GM20000 (cell line): ENCODE measurements around the gene ABHD10.

ENCODE experiments used
- DNase-seq: peaks from one replicate; pipeline ENCODE4 v3.0.0; 2012; ENCODE audit warnings: low spot score
- TF ChIP-seq, protein P1 (sequence below): IDR thresholded peaks from 2 replicates; pipeline ENCODE4 v1.5.1; 2012; ENCODE audit warnings: mild to moderate bottlenecking, control low read depth; ENCODE audit errors: extremely low read depth, missing control alignments

The ABHD10 gene

GRCh38 chr3:111978583-111979433 lies at the start of gene ABHD10:
ABHD10 (plus strand) TSS chr3:111979026; CDS start chr3:111979062, 36 bp downstream.
- TF ChIP-seq, protein P1, sequence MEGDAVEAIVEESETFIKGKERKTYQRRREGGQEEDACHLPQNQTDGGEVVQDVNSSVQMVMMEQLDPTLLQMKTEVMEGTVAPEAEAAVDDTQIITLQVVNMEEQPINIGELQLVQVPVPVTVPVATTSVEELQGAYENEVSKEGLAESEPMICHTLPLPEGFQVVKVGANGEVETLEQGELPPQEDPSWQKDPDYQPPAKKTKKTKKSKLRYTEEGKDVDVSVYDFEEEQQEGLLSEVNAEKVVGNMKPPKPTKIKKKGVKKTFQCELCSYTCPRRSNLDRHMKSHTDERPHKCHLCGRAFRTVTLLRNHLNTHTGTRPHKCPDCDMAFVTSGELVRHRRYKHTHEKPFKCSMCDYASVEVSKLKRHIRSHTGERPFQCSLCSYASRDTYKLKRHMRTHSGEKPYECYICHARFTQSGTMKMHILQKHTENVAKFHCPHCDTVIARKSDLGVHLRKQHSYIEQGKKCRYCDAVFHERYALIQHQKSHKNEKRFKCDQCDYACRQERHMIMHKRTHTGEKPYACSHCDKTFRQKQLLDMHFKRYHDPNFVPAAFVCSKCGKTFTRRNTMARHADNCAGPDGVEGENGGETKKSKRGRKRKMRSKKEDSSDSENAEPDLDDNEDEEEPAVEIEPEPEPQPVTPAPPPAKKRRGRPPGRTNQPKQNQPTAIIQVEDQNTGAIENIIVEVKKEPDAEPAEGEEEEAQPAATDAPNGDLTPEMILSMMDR = no peak

GRCh38 chr3:111929484-111929883 lies 49.3 kb upstream of the ABHD10 start:
- TF ChIP-seq, protein P1 = no peak
- no peak for DNase-seq

More at GRCh38 chr3:111978583-111979433, at the start of gene ABHD10:
- DNase-seq = peak; percentile 89

DNA sequence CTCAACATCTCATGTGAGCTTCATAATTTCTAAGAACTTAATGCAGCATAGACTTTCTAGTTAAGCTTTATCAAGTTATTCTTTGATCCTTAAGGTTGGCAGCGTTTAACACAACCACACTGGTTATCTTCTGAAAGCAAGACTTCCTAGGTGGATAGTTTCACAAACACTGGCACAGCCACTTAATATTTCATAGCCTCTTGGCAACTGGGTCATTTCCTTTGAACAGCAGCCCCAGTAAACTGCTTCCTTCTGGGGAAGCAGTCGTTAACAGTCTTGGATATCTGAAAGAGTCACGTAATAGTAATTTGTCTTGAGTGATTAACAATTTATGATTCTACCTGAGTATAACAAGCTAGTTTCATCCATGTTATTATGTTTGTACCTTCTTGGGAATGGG lies 45.9 kb upstream of the ABHD10 start:
- DNase-seq = no peak
- TF ChIP-seq, protein P1 = no peak

- TF ChIP-seq, protein P1 = no peak
- DNase-seq = no peak
Measured at GRCh38 chr3:111936191-111936841, 42.5 kb upstream of the ABHD10 start.

DNA sequence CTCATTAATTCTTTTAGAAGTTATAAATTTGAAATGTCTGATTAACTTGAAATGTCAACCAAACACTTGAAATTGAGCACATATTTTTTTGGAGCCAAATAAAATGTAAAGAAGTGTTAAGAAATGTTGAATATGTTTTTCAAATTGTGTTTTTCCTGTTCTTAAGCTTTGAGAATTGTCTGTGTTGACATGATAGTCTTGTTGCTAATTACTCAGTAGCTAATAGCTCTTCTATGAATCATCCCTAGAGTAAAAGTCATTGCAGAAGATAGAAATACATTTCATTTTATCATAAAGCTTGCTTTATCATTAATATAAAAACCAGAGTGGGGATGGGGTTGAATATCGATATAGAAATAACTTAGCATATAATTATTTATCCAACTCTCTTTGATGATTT lies 41.9 kb upstream of the ABHD10 start:
- TF ChIP-seq, protein P1 = no peak
- no peak for DNase-seq

DNA sequence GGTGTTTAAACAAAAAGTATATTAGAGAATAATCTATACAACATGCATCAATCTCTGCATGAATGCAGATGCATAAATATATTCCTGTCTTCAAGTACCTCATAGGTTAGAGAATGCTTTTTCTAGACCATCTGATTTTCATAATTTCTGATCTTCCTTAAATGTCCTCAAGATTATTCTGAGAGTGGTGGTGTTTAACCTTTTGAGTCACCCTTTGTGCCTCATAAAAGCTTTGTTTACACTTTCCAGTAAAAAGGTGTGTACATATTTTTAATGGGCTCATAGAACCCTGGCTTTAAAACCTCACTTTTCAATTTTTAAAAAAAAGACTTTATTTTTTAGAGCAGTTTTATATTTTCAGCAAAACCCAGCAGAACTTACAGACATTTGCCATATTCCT lies 41.0 kb upstream of the ABHD10 start:
- TF ChIP-seq, protein P1 = no peak
- no peak for DNase-seq

- TF ChIP-seq, protein P1 = no peak
- DNase-seq = no peak
Measured at GRCh38 chr3:111939873-111940272, 39.0 kb upstream of the ABHD10 start.
